GM18873 (cell line): Measurements from ENCODE around the gene ZKSCAN1.
"Not testable (repeated sequence)": the region's sequence is repeated elsewhere in the genome, so short reads cannot be mapped to it uniquely, and the experiment has no call there.

Experiments used
- ATAC-seq: cut with Tn5 transposase; IDR thresholded peaks from one replicate; pipeline ENCODE4 v1.9.1; 2021; ENCODE audit warnings: mild to moderate bottlenecking, moderate library complexity, moderate number of reproducible peaks; ENCODE audit not compliant: unreplicated experiment, low FRiP score

The ZKSCAN1 gene

GRCh38 chr7:100015232-100016214 is at the start of gene ZKSCAN1:
TSS of gene ZKSCAN1 (plus strand) at chr7:100015596. CDS start at chr7:100023507, 7,911 bp downstream.
- peak; percentile 73 for ATAC-seq

GRCh38 chr7:99969298-99969697 is 46.1 kb upstream of the ZKSCAN1 start:
- ATAC-seq, result no peak

GRCh38 chr7:99969813-99970212 is 45.6 kb upstream of the ZKSCAN1 start:
- not testable (repeated sequence) for ATAC-seq

- no peak for ATAC-seq
These were observed 44.2 kb upstream of the ZKSCAN1 start for GRCh38 chr7:99971242-99971641.

GRCh38 chr7:99973817-99974216 is 41.6 kb upstream of the ZKSCAN1 start:
- ATAC-seq, result not testable (repeated sequence)

- no peak for ATAC-seq
These were observed 40.7 kb upstream of the ZKSCAN1 start for GRCh38 chr7:99974681-99975080.

- ATAC-seq, result no peak
These were observed 39.4 kb upstream of the ZKSCAN1 start, which contains the start of gene AZGP1 for GRCh38 chr7:99975782-99976521. TSS of gene AZGP1 (minus strand) at chr7:99976031. CDS start at chr7:99976020, 11 bp downstream.

GRCh38 chr7:99976626-99977025 is 38.8 kb upstream of the ZKSCAN1 start:
- no peak for ATAC-seq

- not testable (repeated sequence) for ATAC-seq
These were observed 35.6 kb upstream of the ZKSCAN1 start for GRCh38 chr7:99979814-99980225.

- ATAC-seq, result not testable (repeated sequence)
These were observed 34.9 kb upstream of the ZKSCAN1 start for GRCh38 chr7:99980448-99980872.

GRCh38 chr7:99981066-99981465 is 34.3 kb upstream of the ZKSCAN1 start:
- not testable (repeated sequence) for ATAC-seq

- ATAC-seq, result no peak
These were observed 30.8 kb upstream of the ZKSCAN1 start for GRCh38 chr7:99984593-99984992.

- not testable (repeated sequence) for ATAC-seq
These were observed 28.1 kb upstream of the ZKSCAN1 start for GRCh38 chr7:99987306-99987705.

GRCh38 chr7:99987846-99988245 is 27.6 kb upstream of the ZKSCAN1 start:
- ATAC-seq, result no peak

GRCh38 chr7:99990460-99990852 is 24.9 kb upstream of the ZKSCAN1 start:
- ATAC-seq, result no peak

GRCh38 chr7:99991543-99991942 is 23.9 kb upstream of the ZKSCAN1 start:
- not testable (repeated sequence) for ATAC-seq

GRCh38 chr7:99992330-99993038 is 22.9 kb upstream of the ZKSCAN1 start:
- ATAC-seq, result no peak

GRCh38 chr7:99994819-99995218 is 20.6 kb upstream of the ZKSCAN1 start:
- ATAC-seq, result no peak

GRCh38 chr7:99996755-99997544 is 18.4 kb upstream of the ZKSCAN1 start:
- no peak for ATAC-seq
